ENCODE data around the gene SEMA3A. TPM values are rescaled to one million over a fixed set of nuclear protein-coding genes. Genes with fewer than 3 reads are reported as not detected.

Gene SEMA3A
- total and polyA plus RNA-seq, 2 donors (not counting 1 experiment from before 2014, with no cell fraction given) = 45.2 to 60.8 TPM

DNA sequence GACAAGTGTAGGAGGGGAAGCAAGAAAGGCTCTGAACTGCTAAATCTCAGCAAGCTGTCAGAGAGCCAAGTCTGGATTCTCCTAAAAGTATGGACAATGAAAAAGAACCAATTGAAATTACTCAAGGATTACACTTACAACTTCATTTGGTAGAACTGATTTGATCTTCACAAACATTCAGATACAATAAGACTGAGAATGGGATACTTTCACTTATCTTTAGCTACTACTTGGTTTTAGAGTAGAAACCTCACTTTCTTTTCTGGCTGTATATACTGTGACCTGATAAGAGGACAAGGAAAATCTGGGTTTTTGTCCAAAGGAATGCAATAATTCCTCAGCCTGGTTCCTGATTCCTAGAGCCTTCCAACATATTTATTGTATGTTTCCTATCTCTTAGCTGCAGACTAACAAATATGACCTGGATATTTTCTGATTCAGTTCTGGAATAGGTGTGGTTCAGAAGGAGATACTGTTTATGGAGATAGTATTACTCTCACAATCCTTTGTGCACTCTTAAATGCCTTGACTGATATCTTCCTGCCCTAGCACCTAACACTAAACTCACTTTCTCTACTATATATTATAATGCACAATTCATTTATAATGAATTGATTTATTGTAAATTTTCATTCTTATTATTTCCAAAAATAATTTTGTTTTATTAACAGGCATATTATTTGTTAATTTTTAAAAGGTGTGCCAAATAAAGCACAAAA lies 7.3 kb downstream of the SEMA3A start:
- Histone ChIP-seq H3K9ac (ENCODE audit: insufficient read depth, low read length) (no peak overlapping the region), H3K27me3 (ENCODE audit: control insufficient read depth, insufficient read depth, low read length) (no peaks in the 10 kb centered on the region), H3K4me1 (ENCODE audit: control insufficient read depth, extremely low read depth, insufficient read depth, low read length) (peaks cover 2% of the 10 kb centered on the region), H3K4me3 (replicated peaks in 1 of 4; ENCODE audit: control extremely low read depth in 1 of 4, insufficient read depth in 1 of 4, low read depth in 3 of 4, low read length in 4 of 4) (no peak overlapping the region), H3K27ac (ENCODE audit: insufficient read depth, low read length) (no peak overlapping the region), H3K9me3 (ENCODE audit: control insufficient read depth, insufficient read depth, low read depth, low read length) (no peaks in the 10 kb centered on the region), H3K79me2 (ENCODE audit: control insufficient read depth, insufficient read depth, low read length) (peaks cover 92% of the 10 kb centered on the region), H3K4me2 (ENCODE audit: extremely low read depth, insufficient read depth, low read length) (peak overlapping the region; percentile 51), H4K20me1 (ENCODE audit: control insufficient read depth, extremely low read depth, insufficient read depth, low read length) (no peaks in the 10 kb centered on the region), H2AFZ (ENCODE audit: low read length) (no peak overlapping the region), H3K36me3 (ENCODE audit: control insufficient read depth, insufficient read depth, low read length) (no peaks in the 10 kb centered on the region)
- TF ChIP-seq, protein P1, sequence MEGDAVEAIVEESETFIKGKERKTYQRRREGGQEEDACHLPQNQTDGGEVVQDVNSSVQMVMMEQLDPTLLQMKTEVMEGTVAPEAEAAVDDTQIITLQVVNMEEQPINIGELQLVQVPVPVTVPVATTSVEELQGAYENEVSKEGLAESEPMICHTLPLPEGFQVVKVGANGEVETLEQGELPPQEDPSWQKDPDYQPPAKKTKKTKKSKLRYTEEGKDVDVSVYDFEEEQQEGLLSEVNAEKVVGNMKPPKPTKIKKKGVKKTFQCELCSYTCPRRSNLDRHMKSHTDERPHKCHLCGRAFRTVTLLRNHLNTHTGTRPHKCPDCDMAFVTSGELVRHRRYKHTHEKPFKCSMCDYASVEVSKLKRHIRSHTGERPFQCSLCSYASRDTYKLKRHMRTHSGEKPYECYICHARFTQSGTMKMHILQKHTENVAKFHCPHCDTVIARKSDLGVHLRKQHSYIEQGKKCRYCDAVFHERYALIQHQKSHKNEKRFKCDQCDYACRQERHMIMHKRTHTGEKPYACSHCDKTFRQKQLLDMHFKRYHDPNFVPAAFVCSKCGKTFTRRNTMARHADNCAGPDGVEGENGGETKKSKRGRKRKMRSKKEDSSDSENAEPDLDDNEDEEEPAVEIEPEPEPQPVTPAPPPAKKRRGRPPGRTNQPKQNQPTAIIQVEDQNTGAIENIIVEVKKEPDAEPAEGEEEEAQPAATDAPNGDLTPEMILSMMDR (conservative IDR thresholded peaks at IDR 0.05 in 1 of 2, IDR thresholded peaks at IDR 0.05 in 1 of 2; ENCODE audit: low read depth in 1 of 2, low read length in 2 of 2) = no peak
- TF ChIP-seq EZH2 (IDR thresholded peaks at IDR 0.05; ENCODE audit: low read length, missing control alignments) = no peak
- peak; percentile 25 to 40 for DNase-seq (ENCODE audit: low read depth in 2 of 2)

DNA sequence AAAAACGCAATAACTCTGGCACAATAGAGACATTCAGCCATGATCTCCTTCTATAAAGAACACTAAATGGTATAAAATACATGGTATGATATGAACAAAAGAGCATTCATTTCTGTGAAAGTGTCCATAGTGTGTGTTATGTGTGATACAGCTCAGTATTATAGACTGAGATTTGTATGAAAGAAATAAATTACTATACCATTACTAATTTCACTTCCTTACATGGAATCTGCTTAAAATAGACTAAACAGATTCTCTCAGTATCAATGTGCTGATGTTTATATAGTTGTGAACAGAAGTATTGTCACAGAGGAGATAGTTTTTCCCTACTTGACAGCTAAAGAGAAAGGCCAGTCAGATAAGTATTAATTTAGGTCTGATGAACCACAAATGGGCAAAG lies 10.8 kb downstream of the SEMA3A start:
- Histone ChIP-seq H3K79me2 (ENCODE audit: control insufficient read depth, insufficient read depth, low read length) (peaks cover 91% of the 10 kb centered on the region), H3K27me3 (ENCODE audit: control insufficient read depth, insufficient read depth, low read length) (no peaks in the 10 kb centered on the region), H3K9ac (ENCODE audit: insufficient read depth, low read length) (no peak overlapping the region), H3K4me2 (ENCODE audit: extremely low read depth, insufficient read depth, low read length) (peak overlapping the region; percentile 37), H4K20me1 (ENCODE audit: control insufficient read depth, extremely low read depth, insufficient read depth, low read length) (no peaks in the 10 kb centered on the region), H3K27ac (ENCODE audit: insufficient read depth, low read length) (no peak overlapping the region), H3K4me3 (replicated peaks in 1 of 4; ENCODE audit: control extremely low read depth in 1 of 4, insufficient read depth in 1 of 4, low read depth in 3 of 4, low read length in 4 of 4) (no peak overlapping the region), H3K4me1 (ENCODE audit: control insufficient read depth, extremely low read depth, insufficient read depth, low read length) (peaks cover 2% of the 10 kb centered on the region), H2AFZ (ENCODE audit: low read length) (no peak overlapping the region), H3K36me3 (ENCODE audit: control insufficient read depth, insufficient read depth, low read length) (no peaks in the 10 kb centered on the region), H3K9me3 (ENCODE audit: control insufficient read depth, insufficient read depth, low read depth, low read length) (no peaks in the 10 kb centered on the region)
- DNase-seq (ENCODE audit: low read depth in 2 of 2) = no peak
- no peak for TF ChIP-seq EZH2 (IDR thresholded peaks at IDR 0.05; ENCODE audit: low read length, missing control alignments)

DNA sequence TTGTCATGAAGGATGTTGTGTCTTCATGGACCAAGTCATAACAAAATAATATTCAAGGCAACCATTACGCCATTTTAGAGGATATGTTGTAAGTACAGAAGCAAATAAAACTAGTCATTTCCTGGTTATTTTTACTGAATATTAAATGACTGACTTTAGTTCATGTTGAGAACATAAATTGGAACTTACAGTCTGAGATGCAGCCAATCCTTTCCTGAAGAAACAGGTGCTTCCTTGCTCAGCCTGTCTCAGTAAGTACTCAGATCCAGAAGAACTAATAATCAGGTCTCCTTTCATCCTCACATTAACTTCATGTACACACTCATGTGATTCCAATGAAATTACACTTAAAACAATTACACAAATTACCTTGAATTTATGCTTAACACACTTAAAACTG lies 12.3 kb downstream of the SEMA3A start:
- DNase-seq (ENCODE audit: low read depth in 2 of 2) = no peak

More for the DNA sequence above, 12.3 kb downstream of the SEMA3A start:
- peaks cover 87% of the 10 kb centered on the region for H3K79me2 ChIP-seq (ENCODE audit: control insufficient read depth, insufficient read depth, low read length)
- no peak for TF ChIP-seq EZH2 (IDR thresholded peaks at IDR 0.05; ENCODE audit: low read length, missing control alignments)
- TF ChIP-seq, protein P1 (conservative IDR thresholded peaks at IDR 0.05 in 1 of 2, IDR thresholded peaks at IDR 0.05 in 1 of 2; ENCODE audit: low read depth in 1 of 2, low read length in 2 of 2) = no peak
- H3K4me2 ChIP-seq (ENCODE audit: extremely low read depth, insufficient read depth, low read length) = no peak overlapping the region
- no peaks in the 10 kb centered on the region for H3K9me3 ChIP-seq (ENCODE audit: control insufficient read depth, insufficient read depth, low read depth, low read length)
- no peak overlapping the region for H3K27ac ChIP-seq (ENCODE audit: insufficient read depth, low read length)
- no peak overlapping the region for H2AFZ ChIP-seq (ENCODE audit: low read length)
- no peaks in the 10 kb centered on the region for H3K36me3 ChIP-seq (ENCODE audit: control insufficient read depth, insufficient read depth, low read length)
- no peak overlapping the region for H3K4me3 ChIP-seq (replicated peaks in 1 of 4; ENCODE audit: control extremely low read depth in 1 of 4, insufficient read depth in 1 of 4, low read depth in 3 of 4, low read length in 4 of 4)
- H4K20me1 ChIP-seq (ENCODE audit: control insufficient read depth, extremely low read depth, insufficient read depth, low read length) = no peaks in the 10 kb centered on the region
- H3K9ac ChIP-seq (ENCODE audit: insufficient read depth, low read length) = no peak overlapping the region
- H3K4me1 ChIP-seq (ENCODE audit: control insufficient read depth, extremely low read depth, insufficient read depth, low read length) = no peaks in the 10 kb centered on the region
- H3K27me3 ChIP-seq (ENCODE audit: control insufficient read depth, insufficient read depth, low read length) = no peaks in the 10 kb centered on the region
